Hindlimb muscle (tissue), 1 donor: ENCODE data around the gene NUP214. TPM values are rescaled to one million over a fixed set of nuclear protein-coding genes. Genes with fewer than 3 reads are reported as not detected.
"Not testable (repeated sequence)": the region's sequence is repeated elsewhere in the genome, so short reads cannot be mapped to it uniquely, and the experiment has no call there.

Experiments used
- DNase-seq: peaks from one replicate; pipeline ENCODE4 v3.0.0-alpha.2; 2013
- polyA plus RNA-seq: library from polyadenylated mRNA; unstranded; fragments of 120-200 nt; gene quantifications from one replicate; pipeline ENCODE4 v1.2.1, GENCODE V29; 2013; ENCODE audit not compliant: insufficient read length

NUP214 gene
- polyA plus RNA-seq, 1 donor: 34.7 TPM

DNA sequence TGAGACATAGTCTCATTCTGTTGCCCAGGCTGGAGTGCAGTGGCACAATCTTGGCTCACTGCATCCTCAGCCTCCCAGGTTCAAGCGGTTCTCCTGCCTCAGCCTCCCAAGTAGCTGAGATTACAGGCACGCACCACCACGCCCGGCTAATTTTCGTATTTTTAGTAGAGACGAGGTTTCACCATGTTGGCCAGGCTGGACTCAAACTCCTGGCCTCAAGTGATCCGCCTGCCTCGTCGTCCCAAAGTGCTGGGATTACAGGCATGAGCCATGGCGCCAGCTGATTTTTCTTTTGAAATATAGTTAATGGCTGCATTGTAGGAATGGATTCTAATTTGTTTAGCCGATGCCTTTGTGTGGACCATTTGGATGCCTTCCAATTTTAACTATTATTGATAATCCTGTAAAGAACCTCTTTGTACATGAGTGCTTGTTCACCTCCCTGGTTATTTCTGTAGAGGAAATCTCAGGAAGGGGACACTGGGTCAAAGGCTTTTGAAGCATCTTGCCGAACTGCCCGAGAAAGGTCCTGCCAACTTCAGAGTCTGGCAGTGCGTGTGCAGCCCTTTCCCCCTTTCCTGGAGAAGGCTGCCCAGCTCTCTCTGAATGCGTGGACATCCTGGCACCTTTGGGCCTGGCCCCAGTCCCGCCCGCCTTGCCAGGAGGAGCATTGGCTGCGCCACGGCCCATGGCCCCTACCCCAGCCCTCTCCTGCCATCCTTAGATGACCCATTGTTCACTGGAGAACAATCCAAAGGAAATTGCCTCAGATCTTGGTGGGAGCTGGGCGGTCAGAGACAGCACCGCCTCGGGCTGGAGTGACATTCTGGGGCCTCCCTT lies 8.9 kb upstream of the NUP214 start:
- no peak for DNase-seq

GRCh38 chr9:131117121-131117761 lies 8.1 kb upstream of the NUP214 start:
- no peak for DNase-seq

GRCh38 chr9:131117762-131118145 lies 7.6 kb upstream of the NUP214 start:
- no peak for DNase-seq

DNA sequence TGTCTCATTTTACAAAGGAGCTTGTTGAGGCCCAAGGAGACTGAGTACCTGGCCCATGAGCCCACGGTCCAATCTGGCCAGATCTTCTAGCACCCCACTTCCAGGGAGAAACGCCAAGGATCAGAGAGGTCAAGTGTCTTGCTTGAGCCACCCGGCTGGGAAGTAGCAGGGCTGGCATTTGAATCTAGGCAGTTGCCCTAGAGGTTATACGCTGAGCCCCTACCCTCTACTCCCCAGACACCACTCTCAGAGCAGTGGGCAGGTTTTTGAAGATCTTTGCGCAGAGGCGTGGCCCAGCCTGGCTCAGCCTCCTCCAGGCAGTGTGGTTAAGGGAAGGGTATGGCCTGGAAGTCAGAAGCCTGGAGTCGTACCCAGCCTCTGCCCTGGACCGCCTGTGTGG lies 5.8 kb upstream of the NUP214 start:
- DNase-seq: no peak

- no peak for DNase-seq
These were observed 4.7 kb upstream of the NUP214 start for GRCh38 chr9:131120620-131121228.

DNA sequence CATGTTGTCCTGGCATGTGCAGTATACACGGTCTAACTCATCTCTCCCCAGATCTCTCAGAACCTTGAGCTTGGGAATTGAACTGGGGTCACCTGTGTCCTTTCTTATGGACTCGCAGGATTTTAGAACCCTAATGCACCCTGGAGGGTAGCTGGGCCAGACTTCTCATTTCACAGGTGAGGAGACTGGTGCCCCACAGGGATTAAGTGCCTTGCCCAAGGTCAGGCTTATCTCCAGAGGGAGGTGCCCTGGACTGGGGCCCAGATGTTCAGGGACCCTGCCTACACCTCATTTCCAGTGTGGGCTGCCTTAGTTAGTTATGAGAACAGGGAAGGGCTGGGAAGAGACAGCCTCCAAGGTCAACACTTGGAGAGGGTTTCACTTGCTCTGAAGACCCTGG lies 4.0 kb upstream of the NUP214 start:
- DNase-seq: no peak

GRCh38 chr9:131122158-131122557 lies 3.2 kb upstream of the NUP214 start:
- DNase-seq: no peak

GRCh38 chr9:131125038-131125287 lies 423 bp upstream of the NUP214 start:
- no peak for DNase-seq

GRCh38 chr9:131126059-131126426 lies 657 bp downstream of the NUP214 start:
- DNase-seq: no peak

GRCh38 chr9:131129183-131129582 lies 3.8 kb downstream of the NUP214 start:
- no peak for DNase-seq

DNA sequence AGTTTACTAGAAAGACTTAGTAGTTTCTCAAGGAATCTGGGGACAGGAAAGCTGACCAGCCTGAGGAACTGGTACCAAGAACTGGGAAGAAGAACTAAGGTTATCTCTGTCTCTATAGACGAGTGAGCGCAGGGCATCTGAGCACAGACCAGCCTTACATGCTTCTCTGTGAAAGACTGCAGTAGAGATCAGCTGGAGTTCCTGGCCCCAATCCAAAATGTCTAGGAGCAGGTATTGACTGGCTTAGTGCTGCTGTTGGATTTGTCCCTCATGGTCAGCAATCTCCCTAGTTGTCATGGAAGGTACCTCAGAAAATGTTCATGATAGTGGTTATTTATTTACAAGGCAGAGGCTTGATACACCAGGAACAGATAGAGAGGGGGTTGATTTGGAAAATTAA lies 13.3 kb downstream of the NUP214 start:
- no peak for DNase-seq

DNA sequence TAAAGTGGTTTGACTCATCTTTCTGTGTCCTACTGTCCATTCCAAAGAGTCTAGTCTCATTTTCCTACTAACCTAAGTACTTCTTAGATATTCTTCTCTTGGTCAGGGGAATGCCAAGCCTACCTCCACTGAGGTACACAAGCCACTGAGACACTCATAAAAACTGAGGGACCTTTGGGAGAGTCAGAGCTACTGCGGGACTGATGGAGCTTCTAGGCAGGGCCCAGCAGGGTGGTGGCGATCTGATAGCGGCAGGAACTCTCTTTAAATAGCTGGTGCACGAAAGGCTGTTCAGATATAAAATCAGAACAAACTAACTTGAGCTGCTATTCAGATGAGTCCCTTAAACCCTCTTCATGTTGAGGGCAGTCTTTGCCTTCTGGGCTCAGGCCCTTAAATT lies 14.7 kb downstream of the NUP214 start:
- no peak for DNase-seq

DNA sequence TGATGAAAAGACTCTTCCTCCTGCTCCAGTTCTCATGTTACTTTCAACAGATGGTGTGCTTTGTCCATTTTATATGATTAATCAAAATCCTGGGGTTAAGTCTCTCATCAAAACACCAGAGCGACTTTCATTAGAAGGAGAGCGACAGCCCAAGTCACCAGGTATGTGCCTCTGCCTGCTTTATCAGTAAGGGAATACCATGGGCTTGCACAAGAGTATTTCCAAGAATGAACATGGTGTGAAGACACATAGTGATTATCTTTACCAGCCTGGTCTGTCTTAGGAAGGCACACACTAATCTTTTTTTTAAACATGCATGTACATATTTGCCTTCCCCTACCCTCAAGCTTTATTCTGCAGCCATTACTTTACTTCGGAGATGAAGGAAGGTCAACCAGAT lies 15.2 kb downstream of the NUP214 start:
- no peak for DNase-seq

DNA sequence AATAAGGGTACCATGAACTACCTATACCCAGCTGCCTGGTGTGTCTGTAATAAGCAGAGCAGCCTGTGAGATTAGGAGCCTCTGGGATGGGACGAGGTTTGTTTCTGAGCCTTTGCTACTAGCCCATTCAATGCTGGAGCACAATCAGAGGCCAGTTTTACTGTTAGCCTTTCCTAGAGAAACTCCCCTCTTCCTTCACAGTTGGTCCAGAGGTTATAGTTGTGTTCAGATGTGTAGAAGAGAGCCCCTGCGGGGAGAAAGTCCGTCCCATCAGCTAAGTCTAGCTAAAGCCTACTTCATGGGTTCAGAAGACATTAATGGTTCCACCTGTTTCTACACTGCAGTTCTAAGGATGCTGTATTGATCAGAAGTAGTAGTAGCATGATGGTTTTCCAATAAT lies 16.8 kb downstream of the NUP214 start:
- DNase-seq: no peak

DNA sequence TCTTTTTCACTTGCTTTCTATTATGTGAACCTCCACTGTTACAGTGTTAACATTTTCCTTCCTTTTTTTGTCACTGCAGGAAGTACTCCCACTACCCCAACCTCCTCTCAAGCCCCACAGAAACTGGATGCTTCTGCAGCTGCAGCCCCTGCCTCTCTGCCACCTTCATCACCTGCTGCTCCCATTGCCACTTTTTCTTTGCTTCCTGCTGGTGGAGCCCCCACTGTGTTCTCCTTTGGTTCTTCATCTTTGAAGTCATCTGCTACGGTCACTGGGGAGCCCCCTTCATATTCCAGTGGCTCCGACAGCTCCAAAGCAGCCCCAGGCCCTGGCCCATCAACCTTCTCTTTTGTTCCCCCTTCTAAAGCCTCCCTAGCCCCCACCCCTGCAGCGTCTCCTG lies 18.8 kb downstream of the NUP214 start:
- no peak for DNase-seq

GRCh38 chr9:131145245-131145644 lies 19.9 kb downstream of the NUP214 start:
- DNase-seq: no peak

DNA sequence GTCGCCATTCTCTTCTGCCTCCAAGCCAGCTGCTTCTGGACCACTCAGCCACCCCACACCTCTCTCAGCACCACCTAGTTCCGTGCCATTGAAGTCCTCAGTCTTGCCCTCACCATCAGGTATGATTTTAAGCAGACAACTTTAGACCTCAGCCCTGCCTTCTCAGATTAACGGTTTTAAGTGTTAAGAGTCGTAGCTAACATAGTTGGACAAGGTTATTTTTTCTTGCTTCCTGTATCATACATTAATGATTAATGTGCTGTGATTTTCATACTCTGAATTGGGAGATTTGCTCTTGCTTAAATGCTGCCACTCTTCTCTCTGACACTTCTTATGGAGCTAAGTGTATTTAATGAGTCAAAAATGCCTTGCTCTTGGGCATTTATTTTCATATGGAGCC lies 20.8 kb downstream of the NUP214 start:
- DNase-seq: no peak

GRCh38 chr9:131148276-131148675 lies 22.9 kb downstream of the NUP214 start:
- DNase-seq: no peak

- no peak for DNase-seq
These were observed 23.7 kb downstream of the NUP214 start for GRCh38 chr9:131148966-131149687.

DNA sequence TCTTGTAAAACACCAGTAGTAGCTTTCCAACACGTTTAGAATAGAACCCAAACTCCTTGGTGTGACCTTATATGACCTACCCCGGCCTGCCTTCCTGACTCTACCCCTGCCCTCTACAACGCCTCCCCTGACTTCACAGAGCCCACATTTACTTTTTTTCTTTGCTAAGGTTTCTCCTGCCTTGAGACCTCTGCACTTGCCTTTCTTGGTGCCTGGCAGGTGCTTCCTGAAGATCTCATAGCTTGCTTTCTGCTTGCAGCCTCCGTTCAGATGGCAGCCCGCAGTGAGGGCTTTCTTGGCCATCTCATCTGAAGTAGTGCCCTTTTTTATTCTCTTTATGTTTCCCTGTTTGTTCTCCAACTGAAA lies 24.3 kb downstream of the NUP214 start:
- DNase-seq: no peak

DNA sequence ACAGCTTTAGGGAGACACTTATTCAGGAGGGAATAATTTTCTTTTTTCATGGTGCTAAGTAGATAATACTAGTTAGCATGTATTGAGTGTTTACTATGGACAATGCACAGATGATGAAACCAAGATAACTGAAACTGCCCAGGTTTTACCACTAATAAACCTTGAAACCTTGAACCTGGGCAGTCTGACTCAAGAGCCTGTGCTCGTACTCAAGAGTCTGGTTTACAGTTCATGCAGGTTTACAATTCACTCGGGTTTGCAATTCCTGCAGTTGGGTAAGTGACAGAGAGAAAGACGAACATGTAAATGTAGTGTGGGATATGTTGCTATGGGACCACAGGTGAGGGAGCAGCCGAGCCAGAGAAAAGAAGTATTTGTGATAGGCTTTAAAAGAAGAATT lies 28.2 kb downstream of the NUP214 start:
- DNase-seq: no peak

DNA sequence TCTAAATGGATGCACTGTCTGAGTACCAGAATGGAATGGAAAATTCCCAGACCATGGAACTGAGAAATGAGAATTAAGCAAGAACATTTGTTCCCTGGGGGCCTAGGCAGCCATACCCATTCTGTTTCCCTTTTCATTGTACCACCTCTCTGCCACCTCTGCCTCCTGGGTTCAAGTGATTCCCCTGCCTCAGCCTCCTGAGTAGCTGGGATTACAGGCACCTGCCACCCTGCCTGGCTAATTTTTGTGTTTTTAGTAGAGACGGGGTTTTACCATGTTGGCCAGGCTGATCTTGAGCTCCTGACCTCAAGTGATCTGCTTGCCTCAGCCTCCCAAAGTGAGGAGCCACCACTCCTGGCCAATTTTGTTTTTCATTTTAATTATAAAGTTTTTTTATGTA lies 33.3 kb downstream of the NUP214 start:
- DNase-seq: not testable (repeated sequence)

DNA sequence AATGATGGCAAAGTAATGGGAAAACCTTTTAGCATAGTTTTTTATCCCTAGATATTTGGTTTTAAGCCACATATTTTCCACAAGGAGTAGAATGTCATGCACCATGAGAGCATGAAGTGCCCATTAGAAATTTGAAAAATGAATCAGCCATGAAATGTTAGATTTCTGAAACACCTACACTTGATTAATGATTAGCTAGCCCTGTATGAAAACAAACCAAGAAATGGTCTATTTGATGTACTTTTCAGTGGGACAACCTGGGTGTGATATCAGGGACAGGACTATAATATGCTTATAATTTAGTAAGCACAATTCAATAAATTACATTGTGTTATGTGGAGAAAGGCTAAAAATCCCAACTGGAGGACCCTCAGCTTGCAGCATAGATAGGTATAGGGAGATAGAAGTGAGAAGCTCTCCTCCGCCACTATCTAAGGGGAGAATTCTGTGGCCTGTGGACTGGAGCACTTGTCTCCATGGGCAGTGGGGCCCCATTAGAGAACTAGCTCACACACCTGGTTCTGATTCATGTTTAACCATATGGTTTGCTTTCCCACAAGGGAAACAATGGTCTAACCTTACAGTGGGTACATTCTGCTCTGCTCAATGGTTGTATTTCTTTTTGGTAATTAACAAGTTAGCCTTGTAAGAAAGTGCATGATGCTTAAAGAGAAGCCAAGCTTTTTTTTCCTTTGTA lies 35.2 kb downstream of the NUP214 start:
- no peak for DNase-seq
